Measurements from ENCODE around the gene PHPT1.
"Not testable (repeated sequence)": the region's sequence is repeated elsewhere in the genome, so short reads cannot be mapped to it uniquely, and the experiment has no call there.

PHPT1 gene

GRCh38 chr9:136837146-136837855, 11.9 kb upstream of the PHPT1 start:
- peak in 1 of 5 donors; percentile 11 for DNase-seq

GRCh38 chr9:136837856-136838277, 11.3 kb upstream of the PHPT1 start:
- not testable (repeated sequence) for DNase-seq

- no peak for DNase-seq
Measured at GRCh38 chr9:136838314-136839228, 10.6 kb upstream of the PHPT1 start.

GRCh38 chr9:136839229-136840139, 9.7 kb upstream of the PHPT1 start:
- no peak for DNase-seq

GRCh38 chr9:136840140-136840876, 8.9 kb upstream of the PHPT1 start:
- DNase-seq, result no peak

GRCh38 chr9:136840877-136841645, 8.1 kb upstream of the PHPT1 start:
- no peak for DNase-seq

GRCh38 chr9:136841646-136842379, 7.4 kb upstream of the PHPT1 start:
- DNase-seq, result not testable (repeated sequence)

- peak; percentile 54 to 83 (median 70) for DNase-seq
Measured at GRCh38 chr9:136842380-136842948, 6.7 kb upstream of the PHPT1 start, which contains the start of gene AJM1. TSS of gene AJM1 (plus strand) at chr9:136842478. CDS start at chr9:136844415, 1,937 bp downstream.

- DNase-seq, result not testable (repeated sequence)
Measured at GRCh38 chr9:136843159-136843800, 5.9 kb upstream of the PHPT1 start.

GRCh38 chr9:136843801-136844740, 5.1 kb upstream of the PHPT1 start:
- DNase-seq, result peak in 3 of 5 donors; percentile 36 to 50 (median 39)

GRCh38 chr9:136844761-136845464, 4.3 kb upstream of the PHPT1 start:
- no peak for DNase-seq

GRCh38 chr9:136845465-136846260, 3.5 kb upstream of the PHPT1 start:
- no peak for DNase-seq

GRCh38 chr9:136846376-136847087, 2.7 kb upstream of the PHPT1 start:
- DNase-seq, result no peak

GRCh38 chr9:136847088-136847825, 2.0 kb upstream of the PHPT1 start:
- peak in 1 of 5 donors; percentile 28 for DNase-seq

- peak; percentile 40 to 86 (median 48) for DNase-seq
Measured at GRCh38 chr9:136847826-136848392, 1.3 kb upstream of the PHPT1 start.

Data from T-helper 1 cell (primary cell).